ENCODE measurements around the gene OTOA. TPM values are rescaled to one million over a fixed set of nuclear protein-coding genes. Genes with fewer than 3 reads are reported as not detected.

Gene OTOA
- total RNA-seq, 2 donors from 2014 or later: not detected

DNA sequence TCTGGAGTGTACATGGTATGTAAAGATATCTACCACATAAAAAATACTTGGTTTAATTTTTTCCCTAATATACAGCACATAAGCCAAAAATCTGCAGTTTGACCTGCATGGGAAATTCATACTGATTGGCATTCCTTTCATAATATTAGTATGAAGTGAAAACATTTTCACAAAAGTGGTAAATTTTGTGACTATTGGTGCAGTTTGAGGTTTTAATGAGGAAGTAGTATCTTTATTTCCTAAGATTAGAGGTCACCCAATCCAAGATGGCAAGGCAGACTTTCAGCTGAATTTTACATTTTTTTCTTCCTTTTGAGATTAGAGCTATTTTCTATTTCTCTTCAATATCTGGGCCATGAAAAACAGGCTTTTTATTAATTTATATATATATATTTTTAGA lies 43.2 kb upstream of the OTOA start:
- no peak overlapping the region for H3K4me3 ChIP-seq
- TF ChIP-seq CTCF (IDR thresholded peaks at IDR 0.05): no peak
- intact Hi-C loops (cut with DNase I): no loop called here
- no peak overlapping the region for H3K9ac ChIP-seq (ENCODE audit: low read depth in 2 of 2, low read length in 2 of 2)
- no peak overlapping the region for H3K27ac ChIP-seq
- H3K27me3 ChIP-seq: no peaks in the 10 kb centered on the region
- no peaks in the 10 kb centered on the region for H3K36me3 ChIP-seq
- no peak for DNase-seq
- no peaks in the 10 kb centered on the region for H3K4me1 ChIP-seq
- no peaks in the 10 kb centered on the region for H3K9me3 ChIP-seq

- Histone ChIP-seq H3K9ac (ENCODE audit: low read depth in 2 of 2, low read length in 2 of 2) (no peak overlapping the region), H3K4me1 (no peaks in the 10 kb centered on the region), H3K27me3 (no peaks in the 10 kb centered on the region), H3K4me3 (no peak overlapping the region), H3K27ac (no peak overlapping the region), H3K9me3 (no peaks in the 10 kb centered on the region), H3K36me3 (no peaks in the 10 kb centered on the region)
- no peak for TF ChIP-seq CTCF (IDR thresholded peaks at IDR 0.05)
- no peak for DNase-seq
- intact Hi-C loops (cut with DNase I): no loop called here
Observed at GRCh38 chr16:21622545-21622944, 41.2 kb upstream of the OTOA start.

- Histone ChIP-seq H3K27ac (no peak overlapping the region), H3K4me1 (no peaks in the 10 kb centered on the region), H3K4me3 (no peak overlapping the region), H3K9ac (ENCODE audit: low read depth in 2 of 2, low read length in 2 of 2) (no peak overlapping the region), H3K27me3 (no peaks in the 10 kb centered on the region), H3K9me3 (no peaks in the 10 kb centered on the region), H3K36me3 (peaks cover 6% of the 10 kb centered on the region)
- no peak for DNase-seq
- intact Hi-C loops (cut with DNase I): no loop called here
- no peak for TF ChIP-seq CTCF (IDR thresholded peaks at IDR 0.05)
Observed at GRCh38 chr16:21625026-21625425, 38.7 kb upstream of the OTOA start.

DNA sequence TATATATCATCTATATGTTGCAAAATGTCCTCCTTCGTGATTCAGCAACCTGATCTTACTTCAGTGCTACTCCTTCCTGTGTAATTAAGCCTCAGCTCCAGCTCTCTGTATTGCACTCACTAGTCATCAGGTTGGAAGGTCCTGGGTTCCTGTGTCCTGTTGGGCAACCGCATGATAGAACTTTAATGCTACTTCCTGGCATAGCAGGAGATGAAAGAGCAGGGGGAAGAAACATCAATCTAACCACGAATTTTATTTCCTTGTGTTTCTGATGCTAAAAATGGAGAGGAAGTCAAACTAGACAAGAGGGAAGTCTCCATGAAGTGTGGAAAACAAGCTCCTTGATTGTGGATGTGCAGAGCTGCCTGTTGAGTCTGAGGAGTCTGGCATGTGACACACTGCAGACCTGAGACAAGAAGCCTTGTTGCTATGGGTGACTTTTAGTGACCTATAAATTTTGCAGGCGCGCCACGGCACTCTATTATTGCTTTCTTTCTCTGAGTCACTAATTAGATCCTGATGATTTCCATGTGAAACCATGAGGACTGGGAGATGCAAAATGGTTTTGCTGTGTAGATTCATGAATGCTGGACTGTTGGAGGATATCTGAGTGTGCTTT lies 37.0 kb upstream of the OTOA start:
- DNase-seq: no peak

GRCh38 chr16:21628121-21628726 lies 35.5 kb upstream of the OTOA start:
- intact Hi-C loops (cut with DNase I): no loop called here
- no peaks in the 10 kb centered on the region for H3K4me1 ChIP-seq
- no peak for TF ChIP-seq CTCF (IDR thresholded peaks at IDR 0.05)
- no peak overlapping the region for H3K9ac ChIP-seq (ENCODE audit: low read depth in 2 of 2, low read length in 2 of 2)
- H3K27ac ChIP-seq: no peak overlapping the region
- no peaks in the 10 kb centered on the region for H3K27me3 ChIP-seq
- H3K4me3 ChIP-seq: no peak overlapping the region
- H3K36me3 ChIP-seq: peaks cover 6% of the 10 kb centered on the region
- H3K9me3 ChIP-seq: no peaks in the 10 kb centered on the region
- DNase-seq: no peak

More for the DNA sequence above, 37.0 kb upstream of the OTOA start:
- TF ChIP-seq CTCF (IDR thresholded peaks at IDR 0.05): no peak
- H3K36me3 ChIP-seq: peaks cover 6% of the 10 kb centered on the region
- peak overlapping the region; percentile 47 for H3K27ac ChIP-seq
- intact Hi-C loops (cut with DNase I): no loop called here
- H3K27me3 ChIP-seq: no peaks in the 10 kb centered on the region
- no peak overlapping the region for H3K9ac ChIP-seq (ENCODE audit: low read depth in 2 of 2, low read length in 2 of 2)
- no peaks in the 10 kb centered on the region for H3K9me3 ChIP-seq
- H3K4me3 ChIP-seq: no peak overlapping the region
- no peaks in the 10 kb centered on the region for H3K4me1 ChIP-seq
